HUES48 (cell line): Measurements from ENCODE around the gene RUNX3.

Experiments
- H3K27ac ChIP-seq: one replicate; pipeline ENCODE4 v1.7.0; 2013; ENCODE audit warnings: low read depth, low read length, inconsistent platforms
- H3K27me3 ChIP-seq: 2 replicates; pipeline ENCODE4 v1.6.1; 2013; ENCODE audit warnings: mild to moderate bottlenecking, low read length; ENCODE audit not compliant: control insufficient read depth, insufficient read depth
- H3K36me3 ChIP-seq: 2 replicates; pipeline ENCODE4 v1.6.1; 2013; ENCODE audit warnings: low read length; ENCODE audit not compliant: control insufficient read depth, insufficient read depth
- H3K4me1 ChIP-seq: 2 replicates; pipeline ENCODE4 v1.6.1; 2013; ENCODE audit warnings: mild to moderate bottlenecking, low read length; ENCODE audit not compliant: control insufficient read depth, insufficient read depth
- H3K4me3 ChIP-seq: 2 replicates; pipeline ENCODE4 v1.5.1; 2013; ENCODE audit warnings: mild to moderate bottlenecking, low read depth, low read length
- H3K9ac ChIP-seq: 2 replicates; pipeline ENCODE4 v1.6.1; 2013; ENCODE audit warnings: mild to moderate bottlenecking, low read depth, low read length, moderate library complexity
- H3K9me3 ChIP-seq: 2 replicates; pipeline ENCODE4 v1.6.1; 2013; ENCODE audit warnings: low read length; ENCODE audit not compliant: control insufficient read depth, insufficient read depth

Gene RUNX3

DNA sequence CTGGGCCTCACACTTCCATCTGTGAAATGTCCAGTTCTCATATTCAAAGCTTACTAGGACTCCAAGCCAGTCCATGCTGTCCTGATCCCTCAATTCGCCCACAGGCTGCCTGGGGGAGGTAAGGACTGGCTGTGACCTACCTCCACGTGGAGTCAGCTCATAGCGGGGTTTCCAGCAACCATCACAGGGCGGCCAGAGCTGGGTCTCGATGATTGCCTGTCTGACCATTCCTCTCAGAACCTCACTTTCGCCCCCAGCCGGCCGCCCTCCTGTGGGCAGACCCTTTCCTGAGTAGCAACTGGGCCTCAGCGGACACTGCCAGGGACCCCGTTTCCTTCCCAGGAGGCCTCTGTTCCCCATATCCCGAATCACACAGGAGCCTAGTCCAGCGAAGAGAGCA lies 3.4 kb upstream of the RUNX3 start:
- Histone ChIP-seq H3K4me1 (peaks cover 35% of the 10 kb centered on the region), H3K9ac (no peak overlapping the region), H3K36me3 (no peaks in the 10 kb centered on the region), H3K27me3 (peaks cover 74% of the 10 kb centered on the region), H3K27ac (no peak overlapping the region), H3K4me3 (no peak overlapping the region), H3K9me3 (no peaks in the 10 kb centered on the region)

DNA sequence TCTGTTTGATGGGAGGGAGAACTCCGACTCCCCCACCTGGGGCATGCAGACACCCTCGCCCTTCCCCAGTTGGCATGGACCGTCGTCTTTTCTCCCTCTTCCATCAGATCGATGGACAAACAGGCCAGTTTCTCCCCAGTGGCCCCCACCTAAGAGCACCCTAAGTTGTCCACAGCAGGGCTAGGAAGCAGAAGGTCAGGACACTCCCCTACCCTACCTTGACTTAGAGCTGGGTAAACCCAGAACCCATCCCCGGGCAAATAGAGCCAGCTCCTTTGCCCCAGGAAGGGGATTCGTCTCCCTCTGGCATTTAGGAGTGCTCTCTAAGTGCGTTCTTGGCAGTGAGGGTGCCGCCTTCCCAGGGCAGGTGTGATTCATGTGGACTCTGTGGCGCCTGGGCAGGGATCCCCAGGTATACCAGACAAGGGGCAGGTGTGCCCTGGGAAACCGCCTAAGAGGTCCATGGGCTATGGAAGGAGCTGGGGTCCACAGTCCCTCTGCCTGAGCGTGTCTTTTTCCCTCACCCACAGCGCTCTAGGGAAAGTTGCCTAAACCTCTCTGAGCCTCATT lies 2.7 kb upstream of the RUNX3 start:
- Histone ChIP-seq H3K9me3 (no peaks in the 10 kb centered on the region), H3K4me1 (peaks cover 35% of the 10 kb centered on the region), H3K9ac (no peak overlapping the region), H3K4me3 (peak overlapping the region; percentile 40; the same call in 1 of the 2 replicates), H3K27ac (no peak overlapping the region), H3K36me3 (no peaks in the 10 kb centered on the region), H3K27me3 (peaks cover 81% of the 10 kb centered on the region)

DNA sequence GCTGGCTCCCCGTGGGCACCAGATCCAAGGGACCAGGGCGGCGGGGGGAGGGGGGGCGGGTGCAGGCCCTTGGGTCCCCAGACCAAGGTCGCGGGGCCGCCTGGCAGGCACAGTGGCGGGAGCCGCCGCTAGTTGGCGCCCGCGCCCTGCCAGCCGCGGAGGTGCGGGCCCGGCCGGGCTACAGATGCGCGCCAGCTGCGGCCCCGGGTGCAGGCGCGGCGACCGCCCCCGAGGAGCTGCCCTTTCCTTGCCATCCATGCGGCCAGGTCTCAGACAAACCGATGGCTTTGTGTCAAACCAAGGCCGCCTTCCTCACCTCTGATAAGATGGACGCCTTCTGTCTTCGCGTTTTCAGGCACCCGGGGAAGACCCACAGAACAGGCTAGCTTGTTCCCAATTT lies 2.2 kb upstream of the RUNX3 start:
- peaks cover 86% of the 10 kb centered on the region for H3K27me3 ChIP-seq
- no peaks in the 10 kb centered on the region for H3K36me3 ChIP-seq
- H3K4me1 ChIP-seq = peaks cover 39% of the 10 kb centered on the region
- no peaks in the 10 kb centered on the region for H3K9me3 ChIP-seq
- no peak overlapping the region for H3K9ac ChIP-seq
- H3K4me3 ChIP-seq = peak overlapping the region; percentile 54; the same call in 1 of the 2 replicates
- no peak overlapping the region for H3K27ac ChIP-seq

DNA sequence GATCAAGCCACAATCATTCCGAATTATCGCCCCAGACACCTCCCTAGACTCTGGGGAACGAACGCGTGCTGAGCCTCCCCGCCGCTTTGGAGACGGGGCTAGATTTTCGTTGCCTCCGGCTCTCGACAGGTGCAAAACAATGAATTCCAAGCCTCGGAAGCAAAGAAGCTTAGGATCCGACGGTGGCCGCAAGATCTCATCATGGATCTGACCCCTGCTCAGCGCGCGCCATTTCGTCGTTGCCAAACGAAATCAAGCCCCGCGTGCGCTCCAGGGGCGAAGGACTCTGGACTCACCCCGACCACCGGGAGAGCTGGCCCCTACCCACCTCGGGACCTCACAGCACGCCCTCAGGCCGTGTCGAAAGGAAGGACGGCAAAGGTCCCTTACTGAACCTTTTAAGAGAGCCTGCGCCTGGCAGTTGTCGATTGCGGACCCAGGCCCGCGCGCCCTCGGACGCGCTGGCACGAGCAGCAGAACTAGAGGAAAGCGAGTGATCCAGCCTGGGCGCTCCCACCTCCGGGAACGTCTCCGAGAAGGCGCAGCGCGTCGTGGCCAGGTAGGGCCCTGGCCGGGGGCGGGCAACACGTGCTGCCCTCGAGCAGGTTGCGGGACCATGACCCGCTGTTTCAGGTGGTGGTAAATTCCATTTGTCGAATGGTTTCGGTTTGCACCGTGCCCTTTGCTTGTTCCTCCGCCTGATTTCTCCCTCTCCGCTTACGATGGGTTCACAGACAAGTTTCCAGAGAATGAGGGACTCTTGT lies 1.6 kb upstream of the RUNX3 start:
- Histone ChIP-seq H3K27ac (no peak overlapping the region), H3K9me3 (no peaks in the 10 kb centered on the region), H3K4me1 (peaks cover 46% of the 10 kb centered on the region), H3K27me3 (peaks cover 93% of the 10 kb centered on the region), H3K4me3 (peak overlapping the region; percentile 54), H3K9ac (no peak overlapping the region), H3K36me3 (no peaks in the 10 kb centered on the region)

DNA sequence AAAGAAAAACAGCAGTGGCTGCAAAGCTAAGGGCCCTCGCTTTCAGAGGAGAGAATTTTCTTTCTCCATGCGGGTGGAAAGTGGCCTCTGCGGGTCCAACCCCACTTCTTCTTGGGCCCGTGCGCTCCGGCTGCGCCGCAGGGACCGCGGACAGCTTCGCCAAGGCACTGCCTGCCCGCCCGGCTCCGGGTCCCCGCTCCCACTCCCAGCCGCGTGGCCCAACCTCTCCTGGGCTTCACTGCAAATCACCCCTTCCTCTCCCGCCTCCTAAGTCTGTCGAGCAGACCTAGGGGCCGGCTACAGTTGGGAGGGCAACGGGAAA lies 1.0 kb upstream of the RUNX3 start:
- Histone ChIP-seq H3K27ac (no peak overlapping the region), H3K27me3 (peaks cover 95% of the 10 kb centered on the region)

DNA sequence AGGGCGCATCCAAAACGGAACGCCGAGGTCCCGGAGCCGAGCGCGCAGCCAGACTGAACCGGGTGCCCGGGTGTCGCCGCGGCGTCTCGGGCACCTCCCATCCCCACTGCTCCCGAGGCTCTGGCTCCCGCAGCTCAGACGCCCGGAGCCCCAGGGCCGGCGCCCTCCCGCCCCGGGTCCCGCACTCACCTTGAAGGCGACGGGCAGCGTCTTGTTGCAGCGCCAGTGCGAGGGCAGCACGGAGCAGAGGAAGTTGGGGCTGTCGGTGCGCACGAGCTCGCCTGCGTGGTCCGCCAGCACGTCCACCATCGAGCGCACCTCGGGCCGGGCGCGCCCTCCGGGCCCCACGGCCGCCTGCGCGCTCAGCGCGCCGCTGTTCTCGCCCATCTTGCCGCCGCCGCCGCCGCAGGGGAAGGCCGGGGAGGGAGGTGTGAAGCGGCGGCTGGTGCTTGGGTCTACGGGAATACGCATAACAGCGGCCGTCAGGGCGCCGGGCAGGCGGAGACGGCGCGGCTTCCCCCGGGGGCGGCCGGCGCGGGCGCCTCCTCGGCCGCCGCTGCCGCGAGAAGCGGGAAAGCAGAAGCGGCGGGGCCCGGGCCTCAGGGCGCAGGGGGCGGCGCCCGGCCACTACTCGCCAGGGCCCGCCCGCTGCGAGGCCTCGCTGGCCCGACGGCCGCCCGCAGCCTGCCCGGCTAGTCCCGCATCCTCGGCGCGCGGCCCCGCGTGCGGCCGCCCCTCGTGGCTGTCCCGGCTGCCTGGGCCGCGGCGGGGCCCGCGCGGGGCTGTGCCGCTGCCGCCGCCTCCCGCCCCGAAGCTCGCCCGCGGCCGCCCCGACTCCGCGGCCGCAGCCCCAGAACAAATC lies 447 bp downstream of the RUNX3 start:
- Histone ChIP-seq H3K9ac (no peak overlapping the region), H3K9me3 (no peaks in the 10 kb centered on the region), H3K4me3 (peak overlapping the region; percentile 60), H3K36me3 (no peaks in the 10 kb centered on the region), H3K27ac (no peak overlapping the region), H3K27me3 (peaks cover 97% of the 10 kb centered on the region), H3K4me1 (peaks cover 54% of the 10 kb centered on the region)

More for the DNA sequence above, 1.0 kb upstream of the RUNX3 start:
- Histone ChIP-seq H3K9me3 (no peaks in the 10 kb centered on the region), H3K36me3 (no peaks in the 10 kb centered on the region), H3K9ac (no peak overlapping the region), H3K4me1 (peaks cover 51% of the 10 kb centered on the region), H3K4me3 (peak overlapping the region; percentile 60)

DNA sequence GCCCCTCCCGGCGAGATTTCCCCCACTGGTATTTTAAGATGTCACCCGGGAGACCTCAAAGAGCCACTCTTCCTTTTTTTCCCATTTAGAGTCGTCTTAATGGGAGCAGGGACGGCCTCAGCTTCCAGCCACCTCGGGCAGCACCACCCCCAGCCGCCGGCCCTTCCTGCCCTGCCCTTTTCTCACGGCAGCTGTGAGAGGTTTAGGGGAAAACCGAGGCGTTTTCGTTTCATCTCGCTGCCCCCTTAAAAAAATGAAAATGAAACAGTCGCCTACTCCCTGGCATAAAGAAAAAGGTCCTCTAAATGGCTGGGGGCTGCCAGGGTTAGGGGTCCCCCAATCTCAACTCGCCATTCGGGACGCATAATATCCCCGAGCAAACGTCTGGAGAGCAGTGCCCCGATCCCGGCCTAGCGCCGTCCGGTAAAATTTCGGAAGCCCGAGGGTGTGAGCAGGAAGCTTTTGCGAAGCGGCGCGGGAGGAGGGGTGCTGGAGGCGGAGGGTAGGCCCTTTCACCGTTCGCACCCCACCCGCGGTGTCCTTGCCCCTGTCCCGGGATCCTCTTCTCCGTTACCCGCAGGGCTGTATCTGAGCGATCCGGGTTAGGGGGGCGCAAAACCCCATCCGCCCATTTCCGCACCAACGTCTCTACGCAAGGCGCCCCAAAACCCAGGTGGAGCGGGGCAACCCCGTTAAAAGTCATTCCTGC lies 1.2 kb downstream of the RUNX3 start:
- Histone ChIP-seq H3K36me3 (no peaks in the 10 kb centered on the region), H3K9me3 (no peaks in the 10 kb centered on the region), H3K9ac (no peak overlapping the region), H3K4me3 (peak overlapping the region; percentile 60), H3K27me3 (peaks cover 93% of the 10 kb centered on the region), H3K4me1 (peaks cover 54% of the 10 kb centered on the region), H3K27ac (no peak overlapping the region)

DNA sequence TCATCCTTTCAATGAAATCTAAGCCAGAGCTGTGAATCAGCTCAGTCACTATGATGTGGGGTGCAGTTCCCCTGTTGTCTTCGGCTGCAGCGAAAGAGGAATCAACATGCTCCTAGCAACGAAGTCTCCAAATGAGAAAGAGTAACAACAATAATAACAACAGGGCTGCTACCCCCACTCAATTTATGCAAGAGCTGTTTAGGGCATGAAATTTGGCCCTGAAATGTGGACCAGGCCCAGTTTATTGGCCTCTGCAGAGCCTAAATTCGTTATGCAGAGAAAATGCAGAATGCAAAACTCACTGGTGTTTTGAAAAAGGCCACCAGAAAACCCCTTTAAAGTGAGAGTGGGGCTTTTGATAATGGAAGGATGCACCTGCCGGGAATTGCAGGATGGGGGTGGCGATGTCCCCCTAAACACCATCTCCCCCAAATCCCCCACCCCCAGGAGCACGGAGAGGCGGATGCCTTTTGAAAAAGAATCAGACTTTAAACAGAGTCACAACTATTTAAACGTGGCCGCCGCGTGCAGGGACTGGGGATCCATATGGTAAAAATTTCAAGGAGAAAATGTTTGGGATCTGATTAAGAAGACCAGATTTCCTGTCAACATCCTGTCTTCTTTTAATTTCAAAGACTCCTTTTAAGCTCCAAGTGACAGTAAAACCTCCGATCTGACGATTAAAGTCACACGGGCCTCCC lies 1.9 kb downstream of the RUNX3 start:
- no peak overlapping the region for H3K9ac ChIP-seq
- peaks cover 54% of the 10 kb centered on the region for H3K4me1 ChIP-seq
- peaks cover 86% of the 10 kb centered on the region for H3K27me3 ChIP-seq
- no peak overlapping the region for H3K27ac ChIP-seq
- H3K9me3 ChIP-seq = no peaks in the 10 kb centered on the region
- H3K4me3 ChIP-seq = peak overlapping the region; percentile 60
- H3K36me3 ChIP-seq = no peaks in the 10 kb centered on the region

DNA sequence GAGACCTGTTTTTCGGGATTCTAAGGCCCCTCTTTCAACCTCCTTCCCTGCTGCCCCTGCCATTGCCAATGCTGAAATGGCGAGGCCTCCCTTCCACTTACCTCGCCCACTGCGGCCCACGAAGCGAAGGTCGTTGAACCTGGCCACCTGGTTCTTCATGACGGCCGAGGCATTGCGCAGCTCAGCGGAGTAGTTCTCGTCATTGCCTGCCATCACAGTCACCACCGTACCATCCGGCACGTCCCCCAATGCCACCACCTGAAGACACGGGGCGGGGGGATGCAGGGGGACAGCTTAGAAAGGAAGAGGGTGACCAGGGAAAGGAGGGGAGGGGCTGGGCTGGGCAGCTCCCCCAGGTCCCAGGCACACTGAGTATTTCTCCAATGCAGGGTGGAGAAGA lies 2.6 kb downstream of the RUNX3 start:
- H3K36me3 ChIP-seq = no peaks in the 10 kb centered on the region
- H3K27ac ChIP-seq = no peak overlapping the region
- H3K27me3 ChIP-seq = peaks cover 79% of the 10 kb centered on the region
- no peak overlapping the region for H3K4me3 ChIP-seq
- H3K9ac ChIP-seq = no peak overlapping the region
- no peaks in the 10 kb centered on the region for H3K9me3 ChIP-seq
- peaks cover 52% of the 10 kb centered on the region for H3K4me1 ChIP-seq

DNA sequence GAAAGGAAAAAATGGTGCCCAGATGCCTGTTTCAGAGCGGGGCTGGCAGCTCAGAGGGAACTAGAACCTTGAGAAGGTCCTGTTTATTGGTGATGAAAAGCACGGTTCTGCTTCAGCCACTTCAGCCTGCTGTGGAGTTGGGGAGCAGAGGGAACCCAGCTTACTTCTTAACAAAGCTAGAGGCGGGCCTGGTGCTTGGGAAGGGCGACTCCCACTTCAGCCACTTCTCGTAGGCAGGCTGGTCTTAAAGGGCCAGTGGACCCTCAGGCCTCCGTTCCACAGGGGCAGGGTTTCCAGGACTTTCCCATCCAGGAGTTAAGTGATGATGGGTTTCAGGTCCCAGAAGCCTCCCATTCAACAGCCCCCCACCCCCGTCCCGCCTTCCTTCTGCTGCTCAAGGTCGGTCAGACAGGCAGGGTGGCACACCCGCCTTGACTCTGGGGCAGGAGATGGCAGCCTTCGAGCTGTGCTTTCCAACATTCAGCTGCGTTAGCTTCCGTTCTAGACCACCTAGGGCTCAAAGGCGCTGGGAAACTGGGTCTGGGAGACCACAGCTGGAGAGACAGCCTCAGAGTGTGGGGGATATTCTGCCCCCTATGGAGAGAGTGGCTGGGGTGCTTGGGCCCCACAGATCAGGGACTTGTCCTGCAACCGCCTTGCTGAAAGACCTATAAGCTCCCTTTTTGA lies 3.4 kb downstream of the RUNX3 start:
- Histone ChIP-seq H3K27ac (no peak overlapping the region), H3K27me3 (peaks cover 72% of the 10 kb centered on the region), H3K4me3 (no peak overlapping the region), H3K36me3 (no peaks in the 10 kb centered on the region), H3K4me1 (peaks cover 47% of the 10 kb centered on the region), H3K9me3 (no peaks in the 10 kb centered on the region), H3K9ac (no peak overlapping the region)
